Activated naive CD4-positive, alpha-beta T cell treated with anti-CD3 and anti-CD28 coated beads, Interleukin-2, amount 10 ng/mL, durations not matched to agents 7 days and 5 days (primary cell): ENCODE measurements around the gene TBX15.

Experiments
- CTCF ChIA-PET: fragments of 350-600 bp; sonication (Branson Sonifier 250); formaldehyde crosslinking; loops from one replicate; lab custom pipeline; 2021; ENCODE audit warnings: antibody characterized with exemption; lab: Charles Lee
- DNase-seq: peaks from one replicate; pipeline ENCODE4 v3.0.0-alpha.2; 2020
- H3K27ac Mint-ChIP-seq: one replicate; pipeline ENCODE4 v1.8.0; 2021; ENCODE audit warnings: mild to moderate bottlenecking, moderate library complexity, mixed read lengths
- H3K27me3 Mint-ChIP-seq: one replicate; pipeline ENCODE4 v1.8.0; 2021; ENCODE audit warnings: mild to moderate bottlenecking, mixed read lengths
- H3K36me3 Mint-ChIP-seq: one replicate; pipeline ENCODE4 v1.8.0; 2021; ENCODE audit warnings: mixed read lengths
- H3K4me1 Mint-ChIP-seq: one replicate; pipeline ENCODE4 v1.8.0; 2021; ENCODE audit warnings: mixed read lengths
- H3K4me3 Mint-ChIP-seq: one replicate; pipeline ENCODE4 v1.8.0; 2021; ENCODE audit warnings: mild to moderate bottlenecking, moderate library complexity, mixed read lengths
- H3K9me3 Mint-ChIP-seq: one replicate; pipeline ENCODE4 v1.8.0; 2021; ENCODE audit warnings: mixed read lengths

The TBX15 gene

DNA sequence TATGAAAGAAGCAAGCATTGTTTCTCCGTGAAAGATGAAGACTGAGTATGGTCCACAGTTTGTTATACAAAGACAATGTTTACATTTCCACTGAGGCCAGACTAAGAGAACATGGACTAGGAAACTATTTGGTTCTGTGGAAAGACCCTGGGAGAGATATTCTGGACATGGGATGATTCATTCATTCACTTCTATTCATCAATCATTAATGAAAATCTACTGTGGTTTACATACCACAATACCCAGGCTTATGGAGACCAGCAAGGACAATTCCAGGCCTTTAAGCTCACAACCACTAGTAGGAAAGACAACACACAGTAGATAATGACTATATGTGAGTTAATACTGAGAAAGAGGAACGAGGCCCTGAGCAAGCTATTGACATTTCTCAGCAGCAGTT is 125.4 kb downstream of the TBX15 start:
- no peak overlapping the region for H3K4me3 Mint-ChIP-seq
- no peaks in the 10 kb centered on the region for H3K36me3 Mint-ChIP-seq
- H3K4me1 Mint-ChIP-seq, result no peaks in the 10 kb centered on the region
- H3K27me3 Mint-ChIP-seq, result no peaks in the 10 kb centered on the region
- CTCF ChIA-PET, result interaction anchor here (0.6 kb wide), 1 partner anchor 656 kb away, joined by 3 read pairs; no protein-coding TSS in a partner anchor
- no peak overlapping the region for H3K27ac Mint-ChIP-seq
- peaks cover 5% of the 10 kb centered on the region for H3K9me3 Mint-ChIP-seq
- no peak for DNase-seq

- Mint-ChIP-seq H3K27ac (no peak overlapping the region), H3K4me3 (no peak overlapping the region), H3K36me3 (no peaks in the 10 kb centered on the region), H3K9me3 (peaks cover 4% of the 10 kb centered on the region), H3K27me3 (no peaks in the 10 kb centered on the region), H3K4me1 (no peaks in the 10 kb centered on the region)
- CTCF ChIA-PET, result no interaction called here
- no peak for DNase-seq
Measured at GRCh38 chr1:118861216-118861615, 126.9 kb downstream of the TBX15 start.

- CTCF ChIA-PET, result no interaction called here
- Mint-ChIP-seq H3K27ac (no peak overlapping the region), H3K36me3 (no peaks in the 10 kb centered on the region), H3K4me1 (no peaks in the 10 kb centered on the region), H3K27me3 (no peaks in the 10 kb centered on the region), H3K4me3 (no peak overlapping the region), H3K9me3 (peaks cover 3% of the 10 kb centered on the region)
- no peak for DNase-seq
Measured at GRCh38 chr1:118859999-118860398, 128.1 kb downstream of the TBX15 start.

DNA sequence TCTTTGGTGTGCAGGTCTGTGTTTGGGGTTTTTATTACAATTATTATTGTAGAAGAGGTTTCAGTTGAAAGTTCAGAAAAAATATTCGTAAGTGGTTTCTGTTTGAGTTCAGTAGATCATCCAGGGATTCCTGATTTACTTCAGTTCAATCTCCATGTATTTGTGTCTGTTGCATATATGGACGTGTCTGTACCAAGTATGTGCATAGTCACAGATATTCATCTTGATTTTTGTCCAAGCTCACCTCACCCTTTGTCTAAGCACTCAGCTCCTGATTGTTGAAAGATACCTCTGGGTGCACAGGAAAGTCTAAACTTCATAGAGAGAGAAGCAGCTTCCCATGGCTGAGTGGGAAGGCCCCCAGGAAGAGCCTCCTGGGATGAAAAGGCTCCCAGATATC is 141.7 kb downstream of the TBX15 start:
- peaks cover 8% of the 10 kb centered on the region for H3K9me3 Mint-ChIP-seq
- H3K27me3 Mint-ChIP-seq, result no peaks in the 10 kb centered on the region
- no peaks in the 10 kb centered on the region for H3K36me3 Mint-ChIP-seq
- H3K4me1 Mint-ChIP-seq, result no peaks in the 10 kb centered on the region
- H3K4me3 Mint-ChIP-seq, result no peak overlapping the region
- CTCF ChIA-PET, result no interaction called here
- no peak for DNase-seq
- no peak overlapping the region for H3K27ac Mint-ChIP-seq

GRCh38 chr1:118842452-118843201 is 145.5 kb downstream of the TBX15 start:
- no peak for DNase-seq
- CTCF ChIA-PET, result no interaction called here
- no peak overlapping the region for H3K4me3 Mint-ChIP-seq
- H3K9me3 Mint-ChIP-seq, result no peaks in the 10 kb centered on the region
- H3K27ac Mint-ChIP-seq, result no peak overlapping the region
- H3K4me1 Mint-ChIP-seq, result no peaks in the 10 kb centered on the region
- H3K36me3 Mint-ChIP-seq, result no peaks in the 10 kb centered on the region
- no peaks in the 10 kb centered on the region for H3K27me3 Mint-ChIP-seq

DNA sequence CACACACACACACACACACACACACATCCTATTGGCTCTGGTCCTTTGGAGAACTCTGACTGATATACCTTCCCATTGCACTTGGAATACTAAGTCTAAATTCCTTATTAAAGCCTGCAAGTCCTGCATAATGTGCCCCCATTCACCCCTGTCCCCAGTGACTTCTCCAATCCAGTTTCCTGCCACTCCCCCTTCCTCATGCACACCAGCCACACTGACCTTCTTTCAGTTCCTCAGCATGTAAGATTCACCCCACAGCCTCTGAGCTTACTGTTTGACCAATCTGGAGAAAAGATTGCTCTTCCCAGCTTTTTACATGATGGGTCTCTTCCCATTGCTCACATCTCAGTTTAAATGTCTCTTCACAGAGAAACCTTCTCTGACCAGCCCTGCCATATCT is 146.6 kb downstream of the TBX15 start:
- no peak for DNase-seq
- H3K27ac Mint-ChIP-seq, result no peak overlapping the region
- peaks cover 3% of the 10 kb centered on the region for H3K9me3 Mint-ChIP-seq
- H3K27me3 Mint-ChIP-seq, result no peaks in the 10 kb centered on the region
- H3K4me3 Mint-ChIP-seq, result no peak overlapping the region
- H3K4me1 Mint-ChIP-seq, result no peaks in the 10 kb centered on the region
- no peaks in the 10 kb centered on the region for H3K36me3 Mint-ChIP-seq
- CTCF ChIA-PET, result no interaction called here
